NCI-H1092 treated with DMSO at 0.1 percent for 48 hours (cell line): Measurements from ENCODE around the gene CYP19A1.
"Not testable (repeated sequence)": the region's sequence is repeated elsewhere in the genome, so short reads cannot be mapped to it uniquely, and the experiment has no call there.

Experiments
- DNase-seq: peaks from one replicate; lab custom pipeline; 2025; lab: John Stamatoyannopoulos, UW

CYP19A1 gene

GRCh38 chr15:51205050-51205975, 133.1 kb downstream of the CYP19A1 start:
- DNase-seq = no peak

DNA sequence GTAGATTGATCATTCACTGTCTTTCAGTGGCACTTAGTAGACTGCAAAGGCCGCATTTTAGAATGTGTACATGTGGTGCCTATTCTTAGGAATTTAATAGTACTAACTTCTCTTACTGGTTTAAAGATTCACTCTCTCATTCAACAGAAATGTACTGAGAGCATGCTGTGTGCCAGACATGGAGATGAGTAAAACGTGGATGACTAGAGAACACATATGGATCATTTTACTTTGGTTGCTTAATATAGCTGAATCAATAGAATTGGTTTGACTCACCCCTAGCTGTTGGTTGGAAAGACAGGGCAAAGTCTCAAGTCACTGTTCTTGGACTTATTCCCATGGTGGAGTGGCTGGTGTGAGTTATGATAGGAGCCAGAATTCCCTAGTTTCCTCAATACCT, 134.6 kb downstream of the CYP19A1 start:
- no peak for DNase-seq

GRCh38 chr15:51202783-51203182, 135.6 kb downstream of the CYP19A1 start:
- no peak for DNase-seq

- no peak for DNase-seq
Measured at GRCh38 chr15:51201581-51201980, 136.8 kb downstream of the CYP19A1 start.

DNA sequence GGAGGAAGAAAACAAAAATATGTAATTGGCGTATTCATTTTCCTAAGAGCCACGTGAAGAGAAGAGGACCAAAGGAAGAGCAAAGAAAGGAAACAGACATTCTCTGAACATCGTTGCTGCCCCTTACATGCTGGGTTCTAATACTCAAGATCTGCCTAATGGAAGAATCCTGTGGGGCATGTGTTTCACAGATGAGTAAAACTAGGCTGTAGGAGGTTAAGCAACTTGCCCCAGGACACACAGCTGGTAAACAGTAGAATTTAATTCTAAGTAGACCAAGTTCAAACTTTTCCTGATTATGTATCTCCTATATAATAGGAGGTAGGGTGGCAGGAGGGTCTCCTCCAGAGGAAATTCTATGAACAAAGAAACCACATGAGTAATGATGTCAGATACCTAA, 137.6 kb downstream of the CYP19A1 start:
- no peak for DNase-seq

- DNase-seq = no peak
Measured at GRCh38 chr15:51199541-51199940, 138.9 kb downstream of the CYP19A1 start.

DNA sequence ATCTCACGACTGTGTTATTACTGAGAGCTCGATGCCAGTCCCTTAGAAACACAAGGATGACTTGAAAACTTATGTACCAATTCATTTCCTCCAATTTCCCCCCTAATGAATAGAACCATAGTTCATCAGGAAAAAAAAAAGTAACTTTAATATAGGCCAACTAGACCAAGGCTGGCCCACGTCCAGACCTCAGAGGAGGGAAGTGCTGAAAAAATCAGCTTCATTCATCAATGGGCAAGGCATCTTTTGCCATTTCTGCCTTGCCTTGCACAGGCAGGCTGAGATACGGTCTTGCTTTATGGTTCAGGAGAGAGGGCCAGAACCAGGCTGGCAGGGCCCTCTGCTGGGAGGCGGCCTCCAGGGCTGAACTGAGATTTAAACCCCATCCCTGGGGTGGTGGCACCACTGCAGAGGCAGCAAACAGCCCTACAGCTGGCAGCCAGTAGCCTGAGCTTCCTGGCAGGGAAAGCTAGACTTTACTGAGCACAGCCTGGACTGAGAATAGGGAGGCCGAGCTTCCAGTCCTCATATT, 139.6 kb downstream of the CYP19A1 start:
- DNase-seq = no peak

GRCh38 chr15:51195459-51195858, 142.9 kb downstream of the CYP19A1 start:
- no peak for DNase-seq

- no peak for DNase-seq
Measured at GRCh38 chr15:51193979-51194378, 144.4 kb downstream of the CYP19A1 start.

GRCh38 chr15:51193526-51193925, 144.9 kb downstream of the CYP19A1 start:
- no peak for DNase-seq

DNA sequence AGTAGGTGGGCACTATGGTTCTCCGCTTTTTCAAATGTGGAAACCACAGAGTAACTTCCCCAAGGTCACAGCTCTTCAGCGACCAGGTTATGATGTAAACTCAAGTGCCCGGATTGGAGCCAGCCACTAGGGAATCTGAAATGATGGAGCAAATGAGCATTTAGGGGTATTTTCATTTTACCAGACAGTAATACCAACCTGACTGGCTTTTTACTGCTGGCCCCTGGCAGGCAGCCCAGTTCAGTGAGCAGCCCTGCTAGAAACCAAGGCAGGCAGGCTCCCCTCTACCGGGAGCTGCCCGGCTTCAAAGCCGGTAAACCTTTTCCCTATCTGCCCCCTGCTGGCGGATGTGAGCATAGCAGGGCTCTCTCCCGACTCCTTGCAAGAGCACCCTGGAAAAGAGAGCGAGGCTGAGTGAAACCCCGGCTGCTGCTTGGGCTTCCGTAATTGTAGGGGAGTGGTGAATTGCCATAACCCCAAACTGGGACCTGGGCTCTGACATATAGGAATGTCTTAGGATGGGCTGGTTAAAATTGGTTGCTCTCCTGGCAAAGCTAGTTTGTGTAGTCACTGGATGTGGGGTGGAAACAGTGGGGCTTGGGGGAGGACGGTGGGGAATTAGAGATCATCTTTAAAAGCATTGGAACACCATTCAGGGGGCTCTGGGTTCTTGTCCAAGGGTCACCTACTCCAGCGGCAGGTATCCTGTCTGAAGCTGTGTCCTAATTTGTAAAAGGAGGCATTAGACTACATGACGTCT, 145.7 kb downstream of the CYP19A1 start:
- peak; percentile 67 for DNase-seq

DNA sequence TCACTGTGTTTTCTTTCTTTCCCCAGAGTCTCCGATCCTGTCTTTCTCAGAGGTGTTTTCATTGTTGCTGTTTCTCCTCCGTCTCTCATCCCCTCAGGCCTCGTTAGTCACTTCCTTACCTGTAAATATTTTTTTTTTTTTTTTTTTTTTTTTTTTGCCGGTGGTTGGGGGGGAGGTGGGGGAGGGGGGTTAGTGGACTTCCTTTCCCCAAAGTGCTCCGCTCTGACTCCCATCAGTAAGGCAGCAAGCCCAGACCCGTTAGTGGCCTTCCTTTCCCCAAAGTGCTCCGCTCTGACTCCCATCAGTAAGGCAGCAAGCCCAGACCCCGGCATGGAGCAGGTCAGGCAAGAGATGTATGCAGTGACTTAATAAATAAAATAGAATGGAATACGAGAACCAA, 146.6 kb downstream of the CYP19A1 start:
- no peak for DNase-seq

DNA sequence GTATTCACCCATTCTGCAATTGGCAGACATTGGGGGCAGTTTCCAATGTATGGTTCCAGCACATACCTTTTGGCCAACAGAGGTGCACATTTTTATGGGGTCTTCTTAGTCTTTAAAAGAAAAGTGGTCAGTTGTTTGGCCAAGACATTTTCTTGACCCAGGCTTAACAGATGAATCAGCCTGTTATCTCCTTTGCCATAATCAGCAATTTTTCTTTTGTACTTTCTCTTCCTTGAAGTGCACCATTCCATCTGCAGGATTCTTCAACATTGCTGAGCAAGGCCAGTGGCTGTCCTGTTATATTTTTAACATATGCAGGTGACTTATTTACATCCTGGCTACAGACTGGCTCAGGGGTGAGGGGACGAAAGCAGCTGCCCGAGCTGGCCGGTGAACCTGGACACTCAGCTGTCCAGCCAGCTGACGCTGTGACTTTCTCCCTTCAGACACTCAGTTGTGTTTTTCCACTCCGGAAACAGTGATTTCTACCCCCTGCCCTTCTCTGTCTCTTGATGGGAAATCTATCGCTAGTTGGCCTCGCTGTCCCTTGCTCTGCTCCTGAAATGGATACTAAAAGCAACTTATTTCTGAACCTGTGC, 147.2 kb downstream of the CYP19A1 start:
- DNase-seq = no peak

DNA sequence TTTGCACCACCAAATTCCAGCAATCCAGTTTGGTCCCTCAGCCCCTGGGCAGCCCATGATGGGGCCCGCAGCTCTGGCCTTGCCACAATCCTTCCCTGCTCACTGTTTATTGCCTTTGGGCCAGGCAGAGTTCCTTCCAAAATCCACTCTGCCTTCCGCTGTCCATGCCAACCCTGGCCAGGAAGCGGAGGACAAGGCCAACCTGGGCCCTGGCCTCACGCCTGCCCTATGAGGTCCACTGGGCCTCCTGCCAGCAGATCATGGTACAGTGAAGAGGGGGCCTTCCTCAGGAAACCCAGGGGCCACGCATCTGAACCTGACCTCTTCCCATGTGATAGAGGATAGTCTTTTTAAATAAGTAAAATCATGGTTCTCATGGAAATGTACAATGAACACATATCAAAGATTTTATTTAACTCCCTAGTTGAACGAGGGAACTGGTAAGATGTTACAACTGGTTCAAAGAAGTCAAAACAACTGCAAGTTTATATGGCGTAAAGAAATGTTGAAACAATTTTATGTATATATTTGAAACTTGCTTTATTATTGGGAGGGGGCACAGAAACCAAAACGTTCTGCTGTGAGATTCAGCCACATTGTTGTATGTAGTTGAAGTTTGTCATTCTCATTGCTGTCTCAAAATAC, 147.8 kb downstream of the CYP19A1 start:
- no peak for DNase-seq

- DNase-seq = no peak
Measured at GRCh38 chr15:51189669-51190385, 148.6 kb downstream of the CYP19A1 start.

GRCh38 chr15:51188791-51189190, 149.6 kb downstream of the CYP19A1 start:
- not testable (repeated sequence) for DNase-seq

GRCh38 chr15:51186891-51187290, 151.5 kb downstream of the CYP19A1 start:
- no peak for DNase-seq

GRCh38 chr15:51186181-51186705, 152.2 kb downstream of the CYP19A1 start:
- DNase-seq = no peak

GRCh38 chr15:51185213-51186159, 152.9 kb downstream of the CYP19A1 start:
- no peak for DNase-seq

DNA sequence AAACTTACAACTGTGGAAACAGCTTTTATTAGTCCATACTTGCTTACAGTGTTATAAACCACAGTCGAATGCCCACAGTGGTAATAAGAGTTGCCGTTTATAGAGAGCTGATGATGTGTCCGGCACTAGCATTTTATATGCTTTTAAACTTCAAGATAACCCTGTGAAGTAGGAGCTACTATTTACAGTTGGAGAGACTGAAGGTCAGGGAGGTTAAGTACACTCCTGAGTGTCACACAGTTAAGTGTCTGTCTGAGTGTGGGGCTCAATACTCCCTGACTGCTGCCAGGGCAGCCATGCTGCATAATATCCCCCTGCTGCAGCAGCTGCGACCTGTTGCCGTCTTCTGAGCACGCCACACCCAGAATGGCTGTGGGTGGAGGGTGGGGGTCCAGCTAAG, 153.8 kb downstream of the CYP19A1 start:
- DNase-seq = no peak
